ENCODE data around the gene COPS9. TPM values are rescaled to one million over a fixed set of nuclear protein-coding genes. Genes with fewer than 3 reads are reported as not detected.

COPS9 gene
- total and polyA plus RNA-seq, 12 donors: 63.7 to 469 (median 152) TPM

DNA sequence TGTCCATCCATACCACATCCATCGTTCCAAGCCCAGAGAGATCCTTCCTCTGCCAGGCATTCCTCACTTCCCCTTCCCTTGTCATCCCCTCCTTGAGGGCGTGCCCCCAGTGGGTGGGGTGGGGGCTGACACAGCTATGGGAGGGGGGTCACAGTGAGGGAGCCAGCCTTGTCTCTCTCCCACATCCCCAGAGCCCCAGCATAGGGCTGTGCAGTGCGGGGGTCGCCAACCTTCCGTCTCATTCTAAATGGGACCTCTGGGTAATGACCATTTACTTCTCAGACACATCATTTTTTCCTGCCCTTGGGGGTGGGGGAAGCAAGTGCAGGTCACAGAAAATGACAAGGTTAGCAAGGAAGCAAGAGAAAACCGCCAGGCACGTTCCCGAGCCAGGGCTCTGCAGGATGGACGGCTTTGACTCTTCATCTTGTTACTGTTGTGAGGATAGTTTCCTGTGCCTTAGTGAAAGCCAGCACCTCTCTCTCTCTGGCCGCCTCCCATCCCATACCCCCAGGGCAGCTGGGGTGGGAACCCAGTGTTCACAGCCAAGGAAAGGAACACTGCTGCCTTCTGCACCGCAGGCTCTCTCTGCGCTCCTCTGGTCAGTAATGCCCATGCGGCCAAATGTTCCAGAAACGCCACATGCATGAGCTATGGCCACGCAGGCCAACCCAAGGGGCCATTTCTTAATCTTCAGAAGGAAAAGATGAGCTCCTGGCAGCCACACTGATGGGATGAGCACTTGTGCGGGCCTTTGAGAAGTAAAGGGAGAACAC is 27.0 kb upstream of the COPS9 start:
- no peak for DNase-seq
- H3K27me3 ChIP-seq: no peaks in the 10 kb centered on the region
- no peaks in the 10 kb centered on the region for H3K9me3 ChIP-seq (replicated peaks in 1 of 3)
- H3K27ac ChIP-seq: no peak overlapping the region
- intact Hi-C loops (cut with DNase I): no loop called here
- TF ChIP-seq POLR2A (IDR thresholded peaks at IDR 0.05): no peak
- TF ChIP-seq, protein P1, sequence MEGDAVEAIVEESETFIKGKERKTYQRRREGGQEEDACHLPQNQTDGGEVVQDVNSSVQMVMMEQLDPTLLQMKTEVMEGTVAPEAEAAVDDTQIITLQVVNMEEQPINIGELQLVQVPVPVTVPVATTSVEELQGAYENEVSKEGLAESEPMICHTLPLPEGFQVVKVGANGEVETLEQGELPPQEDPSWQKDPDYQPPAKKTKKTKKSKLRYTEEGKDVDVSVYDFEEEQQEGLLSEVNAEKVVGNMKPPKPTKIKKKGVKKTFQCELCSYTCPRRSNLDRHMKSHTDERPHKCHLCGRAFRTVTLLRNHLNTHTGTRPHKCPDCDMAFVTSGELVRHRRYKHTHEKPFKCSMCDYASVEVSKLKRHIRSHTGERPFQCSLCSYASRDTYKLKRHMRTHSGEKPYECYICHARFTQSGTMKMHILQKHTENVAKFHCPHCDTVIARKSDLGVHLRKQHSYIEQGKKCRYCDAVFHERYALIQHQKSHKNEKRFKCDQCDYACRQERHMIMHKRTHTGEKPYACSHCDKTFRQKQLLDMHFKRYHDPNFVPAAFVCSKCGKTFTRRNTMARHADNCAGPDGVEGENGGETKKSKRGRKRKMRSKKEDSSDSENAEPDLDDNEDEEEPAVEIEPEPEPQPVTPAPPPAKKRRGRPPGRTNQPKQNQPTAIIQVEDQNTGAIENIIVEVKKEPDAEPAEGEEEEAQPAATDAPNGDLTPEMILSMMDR (IDR thresholded peaks at IDR 0.05): no peak
- H3K4me1 ChIP-seq (replicated peaks in 1 of 2): peaks cover 0 to 6% of the 10 kb centered on the region in 2 donors
- WGBS, 4 donors: 67 to 75% (median 71%) methylated on average over 16 of the region's 16 CpGs
- no peak overlapping the region for H3K4me3 ChIP-seq
- H3K36me3 ChIP-seq (replicated peaks in 1 of 2): no peaks in the 10 kb centered on the region

DNA sequence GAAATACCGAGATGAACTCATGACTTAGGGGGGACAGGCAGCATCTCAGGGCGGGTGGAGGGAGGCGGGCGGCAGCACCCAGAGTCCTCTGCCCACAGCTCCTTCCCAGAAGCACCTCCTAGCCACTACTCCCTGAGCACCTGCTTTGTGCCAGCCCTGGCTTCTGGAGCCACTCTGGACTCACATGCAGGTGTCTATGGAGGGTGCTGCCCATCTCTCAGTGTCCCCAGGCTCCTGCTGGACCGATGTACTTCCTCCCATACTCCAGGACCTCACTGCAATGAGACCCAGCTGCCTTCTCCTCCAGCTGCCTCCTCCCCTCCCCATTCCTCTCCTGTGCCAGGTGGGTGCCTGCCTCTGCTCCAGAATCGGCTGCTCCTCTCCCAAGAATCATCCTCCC is 26.4 kb upstream of the COPS9 start:
- no peak for DNase-seq
- Histone ChIP-seq H3K27ac (no peak overlapping the region), H3K4me3 (no peak overlapping the region), H3K4me1 (replicated peaks in 1 of 2) (peaks cover 0 to 6% of the 10 kb centered on the region in 2 donors), H3K36me3 (replicated peaks in 1 of 2) (no peaks in the 10 kb centered on the region), H3K27me3 (no peaks in the 10 kb centered on the region), H3K9me3 (replicated peaks in 1 of 3) (no peaks in the 10 kb centered on the region)
- WGBS, 4 donors: 74 to 84% (median 83%) methylated on average over 5 to 6 of the region's 6 CpGs
- TF ChIP-seq, protein P1 (IDR thresholded peaks at IDR 0.05): no peak
- no peak for TF ChIP-seq POLR2A (IDR thresholded peaks at IDR 0.05)
- intact Hi-C loops (cut with DNase I): no loop called here

DNA sequence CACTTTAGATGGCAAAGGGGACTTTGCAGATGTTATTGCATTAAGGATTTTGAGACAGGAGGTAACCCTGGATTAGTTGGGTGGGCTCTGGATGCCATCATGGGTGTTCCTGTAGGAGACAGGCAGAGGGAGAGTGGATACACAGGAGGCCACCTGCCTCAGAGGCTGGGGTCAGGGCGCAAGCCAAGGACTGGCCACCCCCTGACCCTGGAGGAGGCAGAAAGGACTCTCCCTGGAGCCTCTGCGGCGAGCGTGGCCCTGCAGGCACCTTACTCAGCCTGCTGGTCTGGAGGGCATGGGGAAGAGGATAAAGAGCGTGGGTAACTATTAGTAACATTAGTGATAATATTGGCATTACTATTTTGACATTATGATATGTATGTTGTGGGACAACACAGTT is 25.9 kb upstream of the COPS9 start:
- H3K9me3 ChIP-seq (replicated peaks in 1 of 3): no peaks in the 10 kb centered on the region
- no peak overlapping the region for H3K27ac ChIP-seq
- H3K36me3 ChIP-seq (replicated peaks in 1 of 2): no peaks in the 10 kb centered on the region
- H3K4me1 ChIP-seq (replicated peaks in 1 of 2): peaks cover 0 to 6% of the 10 kb centered on the region in 2 donors
- H3K4me3 ChIP-seq: no peak overlapping the region
- 72 to 75% (median 74%) methylated on average over 5 of the region's 5 CpGs for WGBS, 4 donors
- TF ChIP-seq POLR2A (IDR thresholded peaks at IDR 0.05): no peak
- TF ChIP-seq, protein P1 (IDR thresholded peaks at IDR 0.05): no peak
- H3K27me3 ChIP-seq: no peaks in the 10 kb centered on the region
- intact Hi-C loops (cut with DNase I): no loop called here
- DNase-seq: no peak

DNA sequence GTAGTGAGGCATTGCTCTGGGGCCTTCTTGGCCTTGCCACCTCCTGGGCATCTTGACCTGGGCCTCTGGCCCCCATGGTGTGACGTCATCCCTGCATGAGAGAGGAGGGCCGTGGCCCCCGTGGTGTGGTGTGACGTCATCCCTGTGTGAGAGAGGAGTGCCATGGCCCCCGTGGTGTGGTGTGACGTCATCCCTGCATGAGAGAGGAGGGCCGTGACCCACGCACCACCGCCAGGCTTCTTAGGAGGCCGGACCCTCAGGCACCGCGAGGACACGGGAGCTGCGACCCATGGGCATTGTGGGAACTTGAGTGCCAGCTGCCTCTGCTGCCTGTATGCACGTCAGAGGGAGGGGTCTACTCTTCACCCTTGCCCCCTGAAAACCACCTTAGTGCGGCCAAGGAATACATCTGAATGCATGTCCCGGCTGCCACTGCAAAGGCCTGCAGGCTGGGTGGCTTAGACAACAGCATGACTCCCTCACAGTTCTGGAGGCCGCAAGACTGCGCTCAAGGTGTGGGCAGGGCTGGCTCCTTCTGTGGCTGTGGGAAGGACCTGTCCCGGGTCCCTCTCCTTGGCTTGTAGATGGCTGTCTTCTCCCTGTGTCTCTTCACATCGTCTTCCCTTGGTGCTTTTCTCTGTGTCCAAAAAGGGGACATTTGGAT is 25.1 kb upstream of the COPS9 start:
- DNase-seq: no peak
- H3K4me1 ChIP-seq (replicated peaks in 1 of 2): peaks cover 0 to 6% of the 10 kb centered on the region in 2 donors
- TF ChIP-seq POLR2A (IDR thresholded peaks at IDR 0.05): no peak
- TF ChIP-seq, protein P1 (IDR thresholded peaks at IDR 0.05): no peak
- no peaks in the 10 kb centered on the region for H3K9me3 ChIP-seq (replicated peaks in 1 of 3)
- no peak overlapping the region for H3K27ac ChIP-seq
- H3K27me3 ChIP-seq: no peaks in the 10 kb centered on the region
- no peaks in the 10 kb centered on the region for H3K36me3 ChIP-seq (replicated peaks in 1 of 2)
- intact Hi-C loops (cut with DNase I): no loop called here
- 92 to 95% (median 93%) methylated on average over 15 to 21 of the region's 21 CpGs for WGBS, 4 donors
- no peak overlapping the region for H3K4me3 ChIP-seq
